ENCODE results near the gene ZNF526. TPM values are rescaled to one million over a fixed set of nuclear protein-coding genes. Genes with fewer than 3 reads are reported as not detected.

ZNF526 gene
- total RNA-seq, 1 donor from 2014 or later: 11.7 TPM

GRCh38 chr19:42276284-42276683 is 56.2 kb downstream of the ZNF526 start:
- Histone ChIP-seq H3K9me3 (no peaks in the 10 kb centered on the region), H3K36me3 (peaks cover 35% of the 10 kb centered on the region), H3K27me3 (ENCODE audit: low read depth) (no peaks in the 10 kb centered on the region), H3K4me1 (peaks cover 59% of the 10 kb centered on the region), H3K4me3 (no peak overlapping the region), H3K27ac (no peak overlapping the region)
- ATAC-seq (no peak), DNase-seq (no peak)
- TF ChIP-seq CTCF (IDR thresholded peaks at IDR 0.05): no peak
- intact Hi-C loops (cut with DNase I): no loop called here

GRCh38 chr19:42276821-42277220 is 56.7 kb downstream of the ZNF526 start:
- intact Hi-C loops (cut with DNase I): no loop called here
- H3K4me3 ChIP-seq: no peak overlapping the region
- no peak for DNase-seq
- no peaks in the 10 kb centered on the region for H3K9me3 ChIP-seq
- no peak for ATAC-seq
- TF ChIP-seq CTCF (IDR thresholded peaks at IDR 0.05): no peak
- H3K27me3 ChIP-seq (ENCODE audit: low read depth): no peaks in the 10 kb centered on the region
- H3K27ac ChIP-seq: peak overlapping the region; percentile 85
- peaks cover 61% of the 10 kb centered on the region for H3K4me1 ChIP-seq
- H3K36me3 ChIP-seq: peaks cover 35% of the 10 kb centered on the region

Other genes starting within 250 kb of the ZNF526 start
- 0.97 TPM for gene ATP1A3, start 226.1 kb upstream of the ZNF526 start, total RNA-seq
- gene GRIK5, start 150.1 kb upstream of the ZNF526 start, total RNA-seq: 0.41 TPM
- gene ZNF574, start 144.1 kb upstream of the ZNF526 start, total RNA-seq: 11.8 TPM
- 6.1 TPM for gene POU2F2, start 87.9 kb upstream of the ZNF526 start, total RNA-seq
- gene DEDD2, start 2.6 kb upstream of the ZNF526 start, total RNA-seq: 35.6 TPM
- gene GSK3A, start 22.3 kb downstream of the ZNF526 start, total RNA-seq: 39.8 TPM
- gene ERF, start 34.8 kb downstream of the ZNF526 start, total RNA-seq: 35.8 TPM
- gene CIC, start 48.9 kb downstream of the ZNF526 start, total RNA-seq: 67.9 TPM
- gene PRR19, start 81.8 kb downstream of the ZNF526 start, total RNA-seq: 0.71 TPM
- 13.4 TPM for gene PAFAH1B3, start 82.3 kb downstream of the ZNF526 start, total RNA-seq
- gene TMEM145, start 93.0 kb downstream of the ZNF526 start, total RNA-seq: not detected
- 16.4 TPM for gene MEGF8, start 105.3 kb downstream of the ZNF526 start, total RNA-seq
- gene CNFN, start 170.0 kb downstream of the ZNF526 start, total RNA-seq: not detected
- 3.2 TPM for gene LIPE, start 207.1 kb downstream of the ZNF526 start, total RNA-seq
- 159 TPM for gene CXCL17, start 222.6 kb downstream of the ZNF526 start, total RNA-seq

All from lower lobe of right lung (tissue), 2 donors.